KOPT-K1 (cell line): ENCODE measurements around the gene TTC34.
"Not testable (repeated sequence)": the region's sequence is repeated elsewhere in the genome, so short reads cannot be mapped to it uniquely, and the experiment has no call there.

Experiments
- H3K27ac ChIP-seq: fragments of 200-600 bp; sonication (generic); 2 replicates; pipeline ENCODE4 v1.5.1; 2016; ENCODE audit warnings: antibody characterized with exemption, mild to moderate bottlenecking, low read depth, low read length; ENCODE audit not compliant: poor library complexity, severe bottlenecking
- H3K36me3 ChIP-seq: fragments of 200-600 bp; sonication (generic); 2 replicates; pipeline ENCODE4 v1.5.1; 2017; ENCODE audit warnings: antibody characterized with exemption, mild to moderate bottlenecking, low read length, moderate library complexity; ENCODE audit not compliant: insufficient read depth
- H3K9me3 ChIP-seq: fragments of 200-600 bp; sonication (generic); 2 replicates; pipeline ENCODE4 v1.5.1; 2017; ENCODE audit warnings: antibody characterized with exemption, low read length, mild to moderate bottlenecking; ENCODE audit not compliant: insufficient read depth, poor library complexity, severe bottlenecking

TTC34 gene

GRCh38 chr1:2783435-2784397, 17.8 kb downstream of the TTC34 start:
- no peaks in the 10 kb centered on the region for H3K36me3 ChIP-seq

GRCh38 chr1:2783069-2783434, 18.4 kb downstream of the TTC34 start:
- Histone ChIP-seq H3K9me3 (peaks cover 25% of the 10 kb centered on the region), H3K36me3 (no peaks in the 10 kb centered on the region), H3K27ac (no peak overlapping the region)

More at GRCh38 chr1:2783435-2784397, 17.8 kb downstream of the TTC34 start:
- Histone ChIP-seq H3K27ac (no peak overlapping the region), H3K9me3 (peaks cover 25% of the 10 kb centered on the region)

GRCh38 chr1:2781627-2782026, 19.9 kb downstream of the TTC34 start:
- Histone ChIP-seq H3K9me3 (peaks cover 25% of the 10 kb centered on the region), H3K27ac (no peak overlapping the region), H3K36me3 (no peaks in the 10 kb centered on the region)

GRCh38 chr1:2778220-2778592, 23.3 kb downstream of the TTC34 start:
- Histone ChIP-seq H3K27ac (no peak overlapping the region), H3K9me3 (peaks cover 25% of the 10 kb centered on the region), H3K36me3 (no peaks in the 10 kb centered on the region)

GRCh38 chr1:2777424-2778219, 23.9 kb downstream of the TTC34 start:
- Histone ChIP-seq H3K9me3 (peaks cover 23% of the 10 kb centered on the region), H3K36me3 (no peaks in the 10 kb centered on the region), H3K27ac (no peak overlapping the region)

- not testable (repeated sequence) for H3K9me3 ChIP-seq, H3K27ac ChIP-seq
Observed at GRCh38 chr1:2775333-2775732, 26.2 kb downstream of the TTC34 start.

GRCh38 chr1:2768052-2768451, 33.4 kb downstream of the TTC34 start:
- H3K36me3 ChIP-seq, H3K27ac ChIP-seq, H3K9me3 ChIP-seq: not testable (repeated sequence)

More at GRCh38 chr1:2775333-2775732, 26.2 kb downstream of the TTC34 start:
- not testable (repeated sequence) for H3K36me3 ChIP-seq

- H3K9me3 ChIP-seq, H3K27ac ChIP-seq, H3K36me3 ChIP-seq: not testable (repeated sequence)
Observed at GRCh38 chr1:2759433-2759832, 42.1 kb downstream of the TTC34 start.

GRCh38 chr1:2757519-2757918, 44.0 kb downstream of the TTC34 start:
- not testable (repeated sequence) for H3K9me3 ChIP-seq, H3K36me3 ChIP-seq, H3K27ac ChIP-seq

- not testable (repeated sequence) for H3K9me3 ChIP-seq, H3K36me3 ChIP-seq, H3K27ac ChIP-seq
Observed at GRCh38 chr1:2755426-2755825, 46.1 kb downstream of the TTC34 start.

GRCh38 chr1:2754597-2754996, 46.9 kb downstream of the TTC34 start:
- not testable (repeated sequence) for H3K9me3 ChIP-seq, H3K36me3 ChIP-seq, H3K27ac ChIP-seq

GRCh38 chr1:2752503-2752902, 49.0 kb downstream of the TTC34 start:
- not testable (repeated sequence) for H3K27ac ChIP-seq, H3K9me3 ChIP-seq

GRCh38 chr1:2751866-2752265, 49.6 kb downstream of the TTC34 start:
- H3K36me3 ChIP-seq, H3K9me3 ChIP-seq, H3K27ac ChIP-seq: not testable (repeated sequence)

More at GRCh38 chr1:2752503-2752902, 49.0 kb downstream of the TTC34 start:
- H3K36me3 ChIP-seq: not testable (repeated sequence)

GRCh38 chr1:2750766-2751730, 50.4 kb downstream of the TTC34 start:
- H3K36me3 ChIP-seq, H3K9me3 ChIP-seq, H3K27ac ChIP-seq: not testable (repeated sequence)
